NCI-H1694 treated with DMSO at 0.1 percent for 48 hours (cell line): ENCODE measurements around the gene KIF3A.

Experiments
- DNase-seq: peaks from one replicate; lab custom pipeline; 2025; lab: John Stamatoyannopoulos, UW

The KIF3A gene

GRCh38 chr5:132753135-132753987 lies 16.0 kb upstream of the KIF3A start:
- DNase-seq = peak; percentile 7

- no peak for DNase-seq
Measured at GRCh38 chr5:132752581-132753125, 15.3 kb upstream of the KIF3A start.

- no peak for DNase-seq
Measured at GRCh38 chr5:132751971-132752580, 14.7 kb upstream of the KIF3A start.

GRCh38 chr5:132751444-132751843 lies 14.1 kb upstream of the KIF3A start:
- no peak for DNase-seq

- DNase-seq = no peak
Measured at GRCh38 chr5:132750471-132751230, 13.3 kb upstream of the KIF3A start.

- DNase-seq = no peak
Measured at GRCh38 chr5:132749506-132749905, 12.2 kb upstream of the KIF3A start.

- no peak for DNase-seq
Measured at GRCh38 chr5:132748522-132749000, 11.2 kb upstream of the KIF3A start.

- no peak for DNase-seq
Measured at GRCh38 chr5:132747616-132748440, 10.5 kb upstream of the KIF3A start.

- peak; percentile 17 for DNase-seq
Measured at GRCh38 chr5:132746954-132747615, 9.7 kb upstream of the KIF3A start, which contains the start of gene CCNI2. CCNI2 (plus strand) TSS chr5:132747426; CDS start chr5:132747496, 70 bp downstream.

GRCh38 chr5:132746592-132746953 lies 9.2 kb upstream of the KIF3A start:
- DNase-seq = no peak

GRCh38 chr5:132744659-132745058 lies 7.3 kb upstream of the KIF3A start:
- DNase-seq = no peak

- no peak for DNase-seq
Measured at GRCh38 chr5:132742626-132743025, 5.3 kb upstream of the KIF3A start.

- DNase-seq = no peak
Measured at GRCh38 chr5:132742158-132742557, 4.8 kb upstream of the KIF3A start.

- DNase-seq = no peak
Measured at GRCh38 chr5:132739232-132739631, 1.9 kb upstream of the KIF3A start.

- no peak for DNase-seq
Measured at GRCh38 chr5:132737982-132738681, 786 bp upstream of the KIF3A start.

GRCh38 chr5:132734687-132735086 lies 2.7 kb downstream of the KIF3A start:
- DNase-seq = no peak

GRCh38 chr5:132733499-132734148 lies 3.7 kb downstream of the KIF3A start:
- no peak for DNase-seq

GRCh38 chr5:132729896-132730295 lies 7.5 kb downstream of the KIF3A start:
- no peak for DNase-seq

GRCh38 chr5:132725745-132726144 lies 11.6 kb downstream of the KIF3A start:
- DNase-seq = no peak
